OCI-LY7 (cell line): Measurements from ENCODE around the gene KCNN1.

Experiments
- EZH2phosphoT487 ChIP-seq: fragments of 200-600 bp; sonication (generic); IDR thresholded peaks from 2 replicates; pipeline ENCODE4 v1.6.1; 2018; ENCODE audit warnings: low read depth, borderline replicate concordance, mild to moderate bottlenecking, mixed run types, antibody characterized with exemption, low read length, moderate library complexity, mixed read lengths
- TF ChIP-seq, protein P1 (sequence below): fragments of 200-600 bp; sonication (generic); conservative IDR thresholded peaks from 2 replicates; pipeline ENCODE4 v1.5.1; 2014; ENCODE audit warnings: mild to moderate bottlenecking, antibody characterized with exemption, low read length, moderate library complexity, mixed read lengths

DNA sequence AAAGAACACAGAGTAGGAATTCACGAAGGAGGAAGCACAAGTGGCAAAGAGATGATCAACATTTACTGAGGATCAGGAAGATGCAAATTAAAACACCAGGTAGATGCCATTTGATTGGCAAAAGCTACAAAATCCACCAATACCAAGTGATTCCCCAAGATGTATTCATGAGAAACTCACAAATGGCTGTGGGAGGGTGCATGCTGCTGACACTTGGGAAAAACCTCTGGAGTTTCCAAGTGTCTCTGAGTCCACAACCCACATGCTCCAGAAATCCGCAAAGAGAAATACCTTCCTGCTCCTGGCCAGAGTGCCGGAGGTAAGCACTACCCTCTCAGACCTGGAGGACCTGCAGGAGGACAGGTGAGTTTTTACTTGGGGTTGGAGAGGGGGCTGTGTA lies 76.8 kb downstream of the KCNN1 start:
- TF ChIP-seq, protein P1, sequence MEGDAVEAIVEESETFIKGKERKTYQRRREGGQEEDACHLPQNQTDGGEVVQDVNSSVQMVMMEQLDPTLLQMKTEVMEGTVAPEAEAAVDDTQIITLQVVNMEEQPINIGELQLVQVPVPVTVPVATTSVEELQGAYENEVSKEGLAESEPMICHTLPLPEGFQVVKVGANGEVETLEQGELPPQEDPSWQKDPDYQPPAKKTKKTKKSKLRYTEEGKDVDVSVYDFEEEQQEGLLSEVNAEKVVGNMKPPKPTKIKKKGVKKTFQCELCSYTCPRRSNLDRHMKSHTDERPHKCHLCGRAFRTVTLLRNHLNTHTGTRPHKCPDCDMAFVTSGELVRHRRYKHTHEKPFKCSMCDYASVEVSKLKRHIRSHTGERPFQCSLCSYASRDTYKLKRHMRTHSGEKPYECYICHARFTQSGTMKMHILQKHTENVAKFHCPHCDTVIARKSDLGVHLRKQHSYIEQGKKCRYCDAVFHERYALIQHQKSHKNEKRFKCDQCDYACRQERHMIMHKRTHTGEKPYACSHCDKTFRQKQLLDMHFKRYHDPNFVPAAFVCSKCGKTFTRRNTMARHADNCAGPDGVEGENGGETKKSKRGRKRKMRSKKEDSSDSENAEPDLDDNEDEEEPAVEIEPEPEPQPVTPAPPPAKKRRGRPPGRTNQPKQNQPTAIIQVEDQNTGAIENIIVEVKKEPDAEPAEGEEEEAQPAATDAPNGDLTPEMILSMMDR, result no peak
- TF ChIP-seq EZH2phosphoT487, result no peak
